HepG2 (cell line): ENCODE measurements around the gene ZBTB7C. TPM values are rescaled to one million over a fixed set of nuclear protein-coding genes. Genes with fewer than 3 reads are reported as not detected.

Experiments
- EEA1 ChIP-seq: sonication (generic); formaldehyde crosslinking; IDR thresholded peaks from 2 replicates; pipeline ENCODE4 v1.5.1; 2020; ENCODE audit warnings: mild to moderate bottlenecking, missing genetic modification reagents, borderline replicate concordance
- GZF1 ChIP-seq: sonication (generic); formaldehyde crosslinking; IDR thresholded peaks from 2 replicates; pipeline ENCODE4 v1.5.1; 2020; ENCODE audit warnings: mild to moderate bottlenecking, missing genetic modification reagents
- HES4 ChIP-seq: sonication (generic); formaldehyde crosslinking; IDR thresholded peaks from 2 replicates; pipeline ENCODE4 v1.9.0; 2021; ENCODE audit warnings: mild to moderate bottlenecking, missing genetic modification reagents, borderline replicate concordance
- LRRFIP1 ChIP-seq: sonication (generic); formaldehyde crosslinking; conservative IDR thresholded peaks from 2 replicates; pipeline ENCODE4 v1.4.0; 2020; ENCODE audit warnings: missing genetic modification reagents
- NR2C2 ChIP-seq: sonication (generic); formaldehyde crosslinking; IDR thresholded peaks from 2 replicates; pipeline ENCODE4 v1.4.0; 2020; ENCODE audit warnings: missing genetic modification reagents, mild to moderate bottlenecking, moderate library complexity, borderline replicate concordance
- REXO4 ChIP-seq: sonication (generic); formaldehyde crosslinking; IDR thresholded peaks from 2 replicates; pipeline ENCODE4 v1.8.0; 2022; ENCODE audit warnings: missing genetic modification reagents, mild to moderate bottlenecking, borderline replicate concordance
- SMYD3 ChIP-seq: sonication (generic); formaldehyde crosslinking; IDR thresholded peaks from 2 replicates; pipeline ENCODE4 v1.8.1; 2023; ENCODE audit warnings: mild to moderate bottlenecking, missing genetic modification reagents
- ZFY ChIP-seq: sonication (generic); formaldehyde crosslinking; IDR thresholded peaks from 2 replicates; pipeline ENCODE4 v1.4.0; 2020; ENCODE audit warnings: missing genetic modification reagents
- ZNF510 ChIP-seq: sonication (generic); formaldehyde crosslinking; IDR thresholded peaks from 2 replicates; pipeline ENCODE4 v1.4.0; 2020; ENCODE audit warnings: low read depth, mild to moderate bottlenecking, missing genetic modification reagents
- ZNF609 ChIP-seq: sonication (generic); formaldehyde crosslinking; IDR thresholded peaks from 2 replicates; pipeline ENCODE4 v1.4.0; 2020; ENCODE audit warnings: mild to moderate bottlenecking, missing genetic modification reagents, borderline replicate concordance
- polyA plus RNA-seq, 8 experiments: library from polyadenylated mRNA; depleted of rRNA in 3 of 8; stranded (reverse) in 7 of 8; unstranded in 1 of 8; fragments of >200 nt; fragmentation: Illumina TruSeq in 4 of 8; extraction: Trizol in 4 of 8; gene quantifications; 2 replicates each; pipeline versions ENCODE4 v1.2.1 to v1.2.3, GENCODE V29; 2011 to 2016; ENCODE audit warnings: low read depth in 4 of 8, missing spikeins in 1 of 8, mixed read lengths in 1 of 8; ENCODE audit not compliant: insufficient read depth in 1 of 8
- total RNA-seq, 5 experiments: library from RNA; depleted of rRNA; stranded (reverse); fragments of >200 nt; fragmentation: Illumina TruSeq; extraction: Trizol; gene quantifications; 2 replicates each; pipeline ENCODE4 v1.2.3, GENCODE V29; 2016; ENCODE audit warnings: low read depth in 1 of 5

ZBTB7C gene
- total and polyA plus RNA-seq, 2 of the 13 experiments (the other 11 are each of a cell fraction or from before 2014, with no cell fraction given): 0.01 to 0.04 TPM

- TF ChIP-seq HES4 (no peak), SMYD3 (CRISPR knock-in tag) (no peak), EEA1 (CRISPR knock-in tag) (no peak), REXO4 (CRISPR knock-in tag) (no peak), LRRFIP1 (CRISPR knock-in tag) (no peak), ZNF609 (CRISPR knock-in tag) (no peak), ZFY (CRISPR knock-in tag) (no peak), ZNF510 (CRISPR knock-in tag) (no peak), NR2C2 (CRISPR knock-in tag) (no peak), GZF1 (no peak)
These were observed 335.8 kb downstream of the ZBTB7C start (continued) for GRCh38 chr18:48073211-48073930.
